B cell (primary cell): ENCODE data around the gene UBA5. TPM values are rescaled to one million over a fixed set of nuclear protein-coding genes. Genes with fewer than 3 reads are reported as not detected.

ENCODE experiments used
- ATAC-seq: fragments of 200-7000 bp; cut with Tn5 transposase; one replicate; pipeline ENCODE4 v1.10.0; 2021; ENCODE audit warnings: low read depth, mild to moderate bottlenecking, moderate number of reproducible peaks, moderate library complexity
- CTCF ChIA-PET: fragments of 350-600 bp; sonication (Branson Sonifier 250); formaldehyde crosslinking; loops from one replicate; lab custom pipeline; 2021; ENCODE audit warnings: antibody characterized with exemption, inconsistent platforms; lab: Charles Lee
- POLR2A ChIA-PET: fragments of 350-600 bp; sonication (Branson Sonifier 250); formaldehyde crosslinking; loops from one replicate; lab custom pipeline; 2021; ENCODE audit warnings: antibody characterized with exemption; lab: Charles Lee
- DNase-seq: peaks from one replicate; pipeline ENCODE4 v3.0.0; 2013
- H2AFZ ChIP-seq: 2 replicates; pipeline ENCODE4 v1.6.1; 2012; ENCODE audit warnings: mild to moderate bottlenecking, low read depth, low read length; ENCODE audit not compliant: insufficient read depth, poor library complexity, severe bottlenecking
- H3K27ac ChIP-seq, 2 donors: 1 replicate in 1 of 2; 2 replicates in 1 of 2; pipeline ENCODE4 v1.5.1; 2012 to 2013; ENCODE audit warnings: low read length in 2 of 2, mild to moderate bottlenecking in 2 of 2, moderate library complexity in 1 of 2
- H3K27me3 ChIP-seq, 4 experiments: fragments of 200-600 bp in 1 of 4; sonication (generic) in 1 of 4; replicated peaks in 1 of 4; 1 replicate in 2 of 4; 2 replicates in 2 of 4; pipeline versions ENCODE4 v1.6.1 to v1.7.0; 2013 to 2016; ENCODE audit warnings: low read length in 3 of 4, mild to moderate bottlenecking in 2 of 4, mixed read lengths in 1 of 4, moderate library complexity in 1 of 4; ENCODE audit not compliant: insufficient read depth in 4 of 4, control insufficient read depth in 3 of 4; ENCODE audit errors: control extremely low read depth in 1 of 4
- H3K36me3 ChIP-seq, 2 experiments: replicated peaks in 1 of 2; 1 replicate in 1 of 2; 2 replicates in 1 of 2; pipeline versions ENCODE4 v1.6.1 to v1.7.1; 2013; ENCODE audit warnings: low read length in 1 of 2; ENCODE audit not compliant: insufficient read depth in 2 of 2, control insufficient read depth in 1 of 2; ENCODE audit errors: control extremely low read depth in 1 of 2, extremely low read depth in 1 of 2
- H3K4me1 ChIP-seq, 2 donors: fragments of 200-600 bp in 1 of 2; sonication (generic) in 1 of 2; 1 replicate in 1 of 2; 2 replicates in 1 of 2; pipeline versions ENCODE4 v1.5.1 to v1.6.1; 2013 to 2017; ENCODE audit warnings: low read length in 2 of 2; ENCODE audit not compliant: control insufficient read depth in 2 of 2, insufficient read depth in 2 of 2
- H3K4me2 ChIP-seq: replicated peaks from 2 replicates; pipeline ENCODE3; 2012; ENCODE audit warnings: mild to moderate bottlenecking, low read depth, low read length; ENCODE audit not compliant: poor library complexity, severe bottlenecking
- H3K4me3 ChIP-seq, 5 experiments: fragments of 200-600 bp in 1 of 5; sonication (generic) in 1 of 5; 1 replicate in 3 of 5; 2 replicates in 2 of 5; pipeline versions ENCODE4 v1.5.1 to v1.7.0; 2011 to 2016; ENCODE audit warnings: low read length in 4 of 5, mild to moderate bottlenecking in 4 of 5, low read depth in 2 of 5, control low read depth in 1 of 5, moderate library complexity in 1 of 5; ENCODE audit not compliant: insufficient read depth in 1 of 5; ENCODE audit errors: control extremely low read depth in 1 of 5, extremely low read depth in 1 of 5
- H3K79me2 ChIP-seq: fragments of 200-600 bp; sonication (generic); one replicate; pipeline ENCODE4 v1.6.0; 2016; ENCODE audit warnings: low read length; ENCODE audit not compliant: control insufficient read depth, insufficient read depth
- H3K9ac ChIP-seq: fragments of 200-600 bp; sonication (generic); 2 replicates; pipeline ENCODE4 v1.6.1; 2017; ENCODE audit warnings: mild to moderate bottlenecking, low read length, moderate library complexity
- H3K9me3 ChIP-seq, 3 donors: one replicate each; pipeline versions ENCODE4 v1.6.1 to v1.7.1; 2013; ENCODE audit warnings: low read length in 2 of 3; ENCODE audit not compliant: control insufficient read depth in 2 of 3, insufficient read depth in 1 of 3; ENCODE audit errors: control extremely low read depth in 1 of 3
- H4K20me1 ChIP-seq: 2 replicates; pipeline ENCODE4 v1.6.0; 2012; ENCODE audit warnings: mild to moderate bottlenecking, low read length; ENCODE audit not compliant: insufficient read depth, control insufficient read depth, poor library complexity, severe bottlenecking
- H3K27ac Mint-ChIP-seq: one replicate; pipeline ENCODE4 v1.8.0; 2021; ENCODE audit warnings: mixed read lengths
- H3K27me3 Mint-ChIP-seq: one replicate; pipeline ENCODE4 v1.8.0; 2021; ENCODE audit warnings: mixed read lengths
- H3K4me1 Mint-ChIP-seq: one replicate; pipeline ENCODE4 v1.8.0; 2021; ENCODE audit warnings: mixed read lengths
- H3K4me3 Mint-ChIP-seq: one replicate; pipeline ENCODE4 v1.8.0; 2021; ENCODE audit warnings: mixed read lengths
- H3K9me3 Mint-ChIP-seq: one replicate; pipeline ENCODE4 v1.8.0; 2022; ENCODE audit warnings: mixed read lengths; ENCODE audit not compliant: insufficient read depth
- EZH2 ChIP-seq: IDR thresholded peaks from 2 replicates; pipeline ENCODE4 v1.6.1; 2012; ENCODE audit warnings: borderline replicate concordance, low read depth, mild to moderate bottlenecking, moderate library complexity, low read length; ENCODE audit not compliant: insufficient read depth, poor library complexity, severe bottlenecking
- WGBS: methylation state at CpG from one replicate; pipeline ENCODE4 v1.1.5; 2013; ENCODE audit warnings: missing lambda C conversion rate; ENCODE audit not compliant: insufficient coverage; 5-methylcytosine and 5-hydroxymethylcytosine counted together
- intact Hi-C: fragments of 100-400 bp; cut with micrococcal nuclease; formaldehyde crosslinking; loops from one replicate; pipeline ENCODE4 v1.10.0; 2022
- polyA plus RNA-seq: library from polyadenylated mRNA; depleted of rRNA; stranded (reverse); fragments of >200 nt; gene quantifications from 2 replicates; pipeline ENCODE4 v1.2.3, GENCODE V29; 2012
- total RNA-seq, 2 donors: library from RNA; stranded (reverse); fragments of 120-200 nt in 1 of 2; gene quantifications; 1 replicate in 1 of 2; 2 replicates in 1 of 2; pipeline versions ENCODE4 v1.2.3 to v1.2.4, GENCODE V29; 2013 to 2022
- TF ChIP-seq, protein P1 (sequence below): fragments of 200-600 bp; IDR thresholded peaks from one replicate; pipeline ENCODE4 v1.8.0; 2022; ENCODE audit warnings: antibody characterized with exemption, mild to moderate bottlenecking

UBA5 gene
- total and polyA plus RNA-seq, 2 donors (not counting 1 experiment from before 2014, with no cell fraction given): 17.4 to 41.0 TPM

DNA sequence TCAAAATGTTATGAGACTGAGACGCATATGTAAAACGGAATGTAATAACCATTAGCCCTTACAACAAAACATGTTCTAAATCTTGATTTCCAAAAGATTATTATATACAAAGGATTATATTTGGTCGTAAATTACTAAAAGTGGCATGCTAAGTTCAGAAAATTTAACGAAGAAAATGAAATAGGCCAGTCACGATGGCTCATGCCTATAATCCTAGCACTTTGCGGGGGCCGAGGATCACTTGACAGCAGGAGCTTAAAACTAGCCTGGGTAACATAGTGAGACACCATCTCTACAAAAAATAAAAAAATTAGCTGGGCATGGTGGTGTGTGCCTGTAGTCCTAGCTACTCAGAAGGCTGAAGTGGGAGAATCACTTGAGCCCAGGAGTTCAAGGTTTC lies 29.5 kb upstream of the UBA5 start:
- ATAC-seq: no peak
- Mint-ChIP-seq H3K9me3 (no peaks in the 10 kb centered on the region), H3K27ac (no peak overlapping the region), H3K27me3 (no peaks in the 10 kb centered on the region), H3K4me3 (no peak overlapping the region), H3K4me1 (peaks cover 4% of the 10 kb centered on the region)
- no peak overlapping the region for H3K27ac ChIP-seq
- H3K79me2 ChIP-seq: no peaks in the 10 kb centered on the region
- H4K20me1 ChIP-seq: no peaks in the 10 kb centered on the region
- intact Hi-C loops: no loop called here
- DNase-seq: no peak
- no peaks in the 10 kb centered on the region for H3K4me1 ChIP-seq
- H3K9me3 ChIP-seq: no peaks in the 10 kb centered on the region
- H3K9ac ChIP-seq: no peak overlapping the region
- ChIA-PET POLR2A (no interaction called here), CTCF (interaction anchor here (1.8 kb wide), 1 partner anchor 12 kb away, joined by 8 read pairs; no protein-coding TSS in a partner anchor)
- no peak overlapping the region for H2AFZ ChIP-seq
- no CpG with 5 or more reads among the region's 7 CpGs for WGBS
- peaks cover 0 to 10% of the 10 kb centered on the region in 2 experiments for H3K36me3 ChIP-seq
- no peaks in the 10 kb centered on the region for H3K27me3 ChIP-seq
- no peak overlapping the region for H3K4me3 ChIP-seq
- H3K4me2 ChIP-seq: no peak overlapping the region
- TF ChIP-seq EZH2: no peak
- TF ChIP-seq, protein P1, sequence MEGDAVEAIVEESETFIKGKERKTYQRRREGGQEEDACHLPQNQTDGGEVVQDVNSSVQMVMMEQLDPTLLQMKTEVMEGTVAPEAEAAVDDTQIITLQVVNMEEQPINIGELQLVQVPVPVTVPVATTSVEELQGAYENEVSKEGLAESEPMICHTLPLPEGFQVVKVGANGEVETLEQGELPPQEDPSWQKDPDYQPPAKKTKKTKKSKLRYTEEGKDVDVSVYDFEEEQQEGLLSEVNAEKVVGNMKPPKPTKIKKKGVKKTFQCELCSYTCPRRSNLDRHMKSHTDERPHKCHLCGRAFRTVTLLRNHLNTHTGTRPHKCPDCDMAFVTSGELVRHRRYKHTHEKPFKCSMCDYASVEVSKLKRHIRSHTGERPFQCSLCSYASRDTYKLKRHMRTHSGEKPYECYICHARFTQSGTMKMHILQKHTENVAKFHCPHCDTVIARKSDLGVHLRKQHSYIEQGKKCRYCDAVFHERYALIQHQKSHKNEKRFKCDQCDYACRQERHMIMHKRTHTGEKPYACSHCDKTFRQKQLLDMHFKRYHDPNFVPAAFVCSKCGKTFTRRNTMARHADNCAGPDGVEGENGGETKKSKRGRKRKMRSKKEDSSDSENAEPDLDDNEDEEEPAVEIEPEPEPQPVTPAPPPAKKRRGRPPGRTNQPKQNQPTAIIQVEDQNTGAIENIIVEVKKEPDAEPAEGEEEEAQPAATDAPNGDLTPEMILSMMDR: no peak

DNA sequence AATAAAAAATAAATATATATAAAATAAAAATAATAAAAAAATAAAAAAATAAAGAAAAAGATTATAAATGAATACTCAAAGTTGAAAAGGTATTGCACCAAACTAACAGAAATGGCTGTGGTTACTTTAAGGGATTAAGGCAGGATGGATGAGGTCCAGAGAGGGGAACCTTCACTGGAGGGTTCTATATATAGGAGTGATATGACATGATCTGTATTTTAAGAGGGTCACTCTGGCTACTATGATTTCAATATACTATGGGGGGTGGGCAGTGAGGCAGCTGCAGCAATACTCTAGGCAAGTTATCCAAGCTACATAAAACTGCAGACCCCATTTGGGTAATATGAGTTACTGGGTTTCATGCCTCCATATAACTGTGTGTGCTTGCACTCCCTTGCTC lies 25.1 kb upstream of the UBA5 start:
- Mint-ChIP-seq H3K4me1 (no peaks in the 10 kb centered on the region), H3K27me3 (no peaks in the 10 kb centered on the region), H3K9me3 (no peaks in the 10 kb centered on the region), H3K27ac (peak overlapping the region; percentile 26), H3K4me3 (no peak overlapping the region)
- Histone ChIP-seq H3K9ac (no peak overlapping the region), H2AFZ (no peak overlapping the region), H3K9me3 (no peaks in the 10 kb centered on the region), H3K4me1 (no peaks in the 10 kb centered on the region), H4K20me1 (no peaks in the 10 kb centered on the region), H3K4me2 (no peak overlapping the region), H3K4me3 (no peak overlapping the region), H3K27ac (no peak overlapping the region), H3K36me3 (peaks cover 0 to 16% of the 10 kb centered on the region in 2 experiments), H3K27me3 (no peaks in the 10 kb centered on the region), H3K79me2 (no peaks in the 10 kb centered on the region)
- ATAC-seq (no peak), DNase-seq (no peak)
- no peak for TF ChIP-seq EZH2
- TF ChIP-seq, protein P1: no peak
- CTCF ChIA-PET: interaction anchor here (0.6 to 1.6 kb wide), 3 partner anchors 8 to 99 kb away, joined by 3 to 7 read pairs (median 4); no protein-coding TSS in a partner anchor
- POLR2A ChIA-PET: no interaction called here
- intact Hi-C loops: no loop called here
